Ovary (tissue), 9 donors: ENCODE measurements around the gene RPL36. TPM values are rescaled to one million over a fixed set of nuclear protein-coding genes. Genes with fewer than 3 reads are reported as not detected.

ENCODE experiments used
- DNase-seq, 5 donors: peaks; one replicate each; pipeline ENCODE4 v3.0.0-alpha.2; 2019 to 2020
- H3K27ac ChIP-seq, 2 donors: fragments of 200-600 bp; one replicate each; pipeline versions ENCODE4 v1.5.1 to v1.8.0; 2019 to 2022
- H3K27me3 ChIP-seq: fragments of 200-600 bp; one replicate; pipeline ENCODE4 v1.8.0; 2022
- H3K36me3 ChIP-seq: fragments of 200-600 bp; sonication (generic); one replicate; pipeline ENCODE4 v1.5.1; 2019
- H3K4me1 ChIP-seq: one replicate; pipeline ENCODE4 v1.8.1; 2013; ENCODE audit warnings: mild to moderate bottlenecking, moderate library complexity; ENCODE audit not compliant: insufficient read depth
- H3K4me3 ChIP-seq: fragments of 200-600 bp; sonication (generic); one replicate; pipeline ENCODE4 v1.5.1; 2017
- H3K9me3 ChIP-seq, 2 donors: fragments of 200-600 bp in 1 of 2; sonication (generic) in 1 of 2; one replicate each; pipeline versions ENCODE4 v1.5.1 to v1.8.1; 2013 to 2019; ENCODE audit warnings: mild to moderate bottlenecking in 1 of 2, moderate library complexity in 1 of 2
- EP300 ChIP-seq: sonication (generic); formaldehyde crosslinking; IDR thresholded peaks from one replicate; pipeline ENCODE4 v1.6.1; 2017; ENCODE audit warnings: antibody characterized with exemption
- POLR2A ChIP-seq: fragments of 450-650 bp; IDR thresholded peaks from one replicate; pipeline ENCODE4 v1.6.1; 2017; ENCODE audit warnings: antibody characterized with exemption, mild to moderate bottlenecking, moderate library complexity
- WGBS, 3 donors: extraction: QIAGEN DNeasy Blood & Tissue Kit in 1 of 3; methylation state at CpG; one replicate each; pipeline versions ENCODE4 v1.1.5 to v1.1.7; 2013 to 2017; 5-methylcytosine and 5-hydroxymethylcytosine counted together
- intact Hi-C, 4 donors: fragments of 100-400 bp; cut with DNase I; formaldehyde crosslinking; loops; one replicate each; pipeline versions ENCODE4 v1.11.0 to v1.15.1; 2022 to 2023
- polyA plus RNA-seq, 2 donors: library from polyadenylated mRNA; stranded (reverse); fragments of 200-250 nt in 1 of 2; fragments of 350-450 nt in 1 of 2; fragmentation: Illumina TruSeq in 1 of 2; extraction: RNeasy Lipid Tissue Mini Kit (QIAGEN cat#74804) in 1 of 2; gene quantifications; one replicate each; pipeline ENCODE4 v1.2.3, GENCODE V29; 2013 to 2014
- total RNA-seq, 7 donors: library from RNA; depleted of rRNA in 2 of 7; stranded (reverse); fragments of >200 nt in 2 of 7; fragmentation: NEBNext Ultra II Directional in 3 of 7; extraction: Animal tissue kit (Norgen Biotek cat#: 25700) in 3 of 7; gene quantifications; one replicate each; pipeline versions ENCODE4 v1.1.0 to v1.2.4, GENCODE V29; 2016 to 2023
- TF ChIP-seq, protein P1 (sequence below), 3 donors: fragments of 450-650 bp in 2 of 3; fragments of 200-600 bp in 1 of 3; IDR thresholded peaks; one replicate each; pipeline versions ENCODE4 v1.5.1 to v1.8.0; 2016 to 2022; ENCODE audit warnings: antibody characterized with exemption in 3 of 3, mild to moderate bottlenecking in 1 of 3
- donor health status: DM: no; HTN: no; CAD: no; lungs with moderate emphysema.
- donor health status: DM: no; HTN: no; CAD: no.
- donor health status: Bipolar disorder and iron deficiency.
- donor health status: DM: yes; HTN: yes; CAD: no.
- donor health status: DM: no; HTN: no; CAD: no.
- donor health status: DM: yes; HTN: yes; CAD: no.

Gene RPL36
- total and polyA plus RNA-seq, 9 donors: 318 to 2,904 (median 1,897) TPM

DNA sequence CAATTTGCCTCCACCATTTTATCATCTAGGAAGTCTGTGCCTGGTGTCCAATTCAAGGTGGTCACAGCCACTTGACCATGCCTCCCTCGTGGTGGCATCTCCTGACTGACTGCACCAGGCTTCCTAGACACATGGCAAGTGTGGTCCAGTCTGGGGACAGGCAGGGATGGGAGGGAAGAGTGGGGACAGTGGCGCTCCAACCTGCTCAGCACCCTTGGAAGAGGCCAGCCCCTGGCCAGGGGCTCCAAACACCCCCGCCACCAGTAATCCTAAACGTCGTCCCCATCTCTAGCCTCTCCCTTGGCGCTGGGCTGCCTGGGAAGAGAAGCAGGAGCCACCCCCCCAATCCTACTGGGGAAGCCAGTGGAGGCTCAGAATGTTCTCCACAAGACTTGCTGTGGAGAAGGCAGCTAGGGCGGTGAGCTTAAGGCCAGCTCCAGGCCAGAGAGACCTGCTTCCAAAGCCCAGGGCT is 2.7 kb downstream of the RPL36 start:
- WGBS, 3 donors: 66 to 69% (median 66%) methylated on average over 7 of the region's 7 CpGs
- H3K36me3 ChIP-seq: no peaks in the 10 kb centered on the region
- no peak overlapping the region for H3K4me3 ChIP-seq
- H3K27me3 ChIP-seq: no peaks in the 10 kb centered on the region
- no peak overlapping the region for H3K27ac ChIP-seq
- peaks cover 4% of the 10 kb centered on the region for H3K4me1 ChIP-seq
- intact Hi-C loops: loop anchor here in 1 of 4 donors (5.0 kb wide), 1 partner anchor 645 kb away; no protein-coding TSS in a partner anchor
- TF ChIP-seq POLR2A (no peak), EP300 (no peak)
- TF ChIP-seq, protein P1, sequence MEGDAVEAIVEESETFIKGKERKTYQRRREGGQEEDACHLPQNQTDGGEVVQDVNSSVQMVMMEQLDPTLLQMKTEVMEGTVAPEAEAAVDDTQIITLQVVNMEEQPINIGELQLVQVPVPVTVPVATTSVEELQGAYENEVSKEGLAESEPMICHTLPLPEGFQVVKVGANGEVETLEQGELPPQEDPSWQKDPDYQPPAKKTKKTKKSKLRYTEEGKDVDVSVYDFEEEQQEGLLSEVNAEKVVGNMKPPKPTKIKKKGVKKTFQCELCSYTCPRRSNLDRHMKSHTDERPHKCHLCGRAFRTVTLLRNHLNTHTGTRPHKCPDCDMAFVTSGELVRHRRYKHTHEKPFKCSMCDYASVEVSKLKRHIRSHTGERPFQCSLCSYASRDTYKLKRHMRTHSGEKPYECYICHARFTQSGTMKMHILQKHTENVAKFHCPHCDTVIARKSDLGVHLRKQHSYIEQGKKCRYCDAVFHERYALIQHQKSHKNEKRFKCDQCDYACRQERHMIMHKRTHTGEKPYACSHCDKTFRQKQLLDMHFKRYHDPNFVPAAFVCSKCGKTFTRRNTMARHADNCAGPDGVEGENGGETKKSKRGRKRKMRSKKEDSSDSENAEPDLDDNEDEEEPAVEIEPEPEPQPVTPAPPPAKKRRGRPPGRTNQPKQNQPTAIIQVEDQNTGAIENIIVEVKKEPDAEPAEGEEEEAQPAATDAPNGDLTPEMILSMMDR (IDR thresholded peaks at IDR 0.05): no peak
- H3K9me3 ChIP-seq: no peaks in the 10 kb centered on the region
- peak in 1 of 5 donors; percentile 12 for DNase-seq

- intact Hi-C loops: loop anchor here in 1 of 4 donors (5.0 kb wide), 1 partner anchor 646 kb away; no protein-coding TSS in a partner anchor
- Histone ChIP-seq H3K36me3 (no peaks in the 10 kb centered on the region), H3K9me3 (no peaks in the 10 kb centered on the region), H3K4me3 (no peak overlapping the region), H3K27me3 (no peaks in the 10 kb centered on the region), H3K4me1 (peaks cover 4% of the 10 kb centered on the region), H3K27ac (no peak overlapping the region)
- WGBS, 3 donors: 73 to 83% (median 73%) methylated on average over 39 of the region's 39 CpGs
- peak in 2 of 5 donors; percentile 18 to 42 for DNase-seq
- TF ChIP-seq, protein P1 (IDR thresholded peaks at IDR 0.05): no peak
- no peak for TF ChIP-seq POLR2A
- TF ChIP-seq EP300: no peak
Observed at GRCh38 chr19:5693195-5694166, 3.4 kb downstream of the RPL36 start.

DNA sequence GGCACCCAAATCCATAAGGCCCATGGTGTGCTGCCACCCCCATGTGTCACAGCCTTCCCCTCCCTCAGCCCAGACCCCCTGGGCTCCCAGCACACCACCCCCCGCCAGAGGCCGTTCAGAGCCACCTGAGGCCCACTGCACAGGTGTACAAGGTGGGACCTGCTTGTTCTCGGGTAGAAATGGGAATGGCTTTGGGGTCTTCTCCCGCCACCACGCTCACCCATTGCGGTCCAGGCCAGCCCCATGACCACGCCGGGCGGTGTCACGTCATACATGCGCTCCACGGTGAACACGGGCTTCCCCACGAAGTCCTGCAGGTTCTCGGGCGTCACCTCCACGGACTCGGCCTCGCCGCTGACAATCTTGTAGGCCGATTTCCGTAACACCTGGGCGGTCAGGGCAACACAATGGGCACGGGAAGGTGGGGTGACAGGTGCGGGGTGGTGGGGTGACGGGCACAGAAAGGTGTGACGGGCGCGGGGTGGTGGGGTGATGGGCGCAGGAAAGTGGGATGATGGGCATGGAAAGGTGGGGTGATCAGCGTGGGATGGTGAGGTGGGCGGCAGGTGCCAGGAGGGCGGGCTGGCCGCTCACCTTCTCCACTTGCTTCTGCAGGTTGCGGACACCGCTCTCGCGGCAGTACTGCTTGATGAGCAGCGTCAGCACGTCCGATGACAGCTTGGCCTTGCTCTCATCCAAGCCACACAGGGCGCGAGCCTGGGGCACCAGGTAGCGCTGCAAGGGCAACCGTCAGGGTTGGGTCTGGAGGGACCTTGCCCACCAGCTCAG is 4.3 kb downstream of the RPL36 start:
- no peaks in the 10 kb centered on the region for H3K36me3 ChIP-seq
- no peaks in the 10 kb centered on the region for H3K9me3 ChIP-seq
- H3K4me3 ChIP-seq: no peak overlapping the region
- no peak for TF ChIP-seq POLR2A
- no peak for TF ChIP-seq EP300
- intact Hi-C loops: loop anchor here in 1 of 4 donors (5.0 kb wide), 1 partner anchor 647 kb away; no protein-coding TSS in a partner anchor
- H3K4me1 ChIP-seq: peaks cover 4% of the 10 kb centered on the region
- WGBS, 3 donors: 88 to 91% (median 88%) methylated on average over 42 to 45 of the region's 45 CpGs
- peak in 2 of 5 donors; percentile 23 to 39 for DNase-seq
- H3K27ac ChIP-seq: no peak overlapping the region
- H3K27me3 ChIP-seq: no peaks in the 10 kb centered on the region

DNA sequence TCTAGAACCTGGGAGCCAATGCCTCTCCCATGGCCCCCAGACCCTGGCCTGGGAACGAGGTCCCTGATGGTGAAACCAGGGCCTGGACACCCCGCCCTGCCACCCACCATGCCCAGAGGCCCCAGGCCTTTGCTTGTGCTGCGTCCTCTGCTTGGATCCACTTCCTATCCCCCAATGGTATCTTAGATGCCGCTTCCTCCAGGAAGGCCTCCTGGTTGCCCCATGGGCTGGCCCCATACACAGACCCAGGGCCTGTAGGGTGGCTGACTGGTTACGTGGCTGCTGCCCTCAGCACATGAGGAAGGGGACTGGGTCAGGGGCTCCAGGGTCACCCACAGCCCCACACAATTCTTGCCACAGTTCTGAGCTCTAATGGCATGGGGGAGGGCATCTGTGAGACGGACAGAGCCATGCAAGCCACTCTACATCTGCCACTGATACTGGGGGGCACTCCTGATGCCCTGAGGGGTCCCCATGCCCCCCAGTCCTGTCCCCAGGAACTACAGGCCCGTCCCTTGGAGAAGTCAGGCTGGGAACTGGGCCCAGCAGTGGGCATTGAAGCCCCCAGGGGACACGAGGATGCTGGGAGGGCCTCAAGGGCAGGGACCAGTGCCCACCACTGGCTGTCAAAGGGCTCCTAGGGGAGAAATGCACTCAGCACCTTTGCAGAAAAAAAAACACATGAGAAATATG is 5.0 kb downstream of the RPL36 start:
- no peak overlapping the region for H3K4me3 ChIP-seq
- intact Hi-C loops: loop anchor here in 1 of 4 donors (5.0 kb wide), 1 partner anchor 648 kb away; no protein-coding TSS in a partner anchor
- no peaks in the 10 kb centered on the region for H3K36me3 ChIP-seq
- H3K9me3 ChIP-seq: no peaks in the 10 kb centered on the region
- DNase-seq: peak in 1 of 5 donors; percentile 39
- H3K4me1 ChIP-seq: peaks cover 4% of the 10 kb centered on the region
- H3K27me3 ChIP-seq: no peaks in the 10 kb centered on the region
- no peak for TF ChIP-seq EP300
- no peak for TF ChIP-seq POLR2A
- TF ChIP-seq, protein P1 (IDR thresholded peaks at IDR 0.05): no peak
- 83 to 88% (median 86%) methylated on average over 7 to 8 of the region's 8 CpGs for WGBS, 3 donors
- H3K27ac ChIP-seq: no peak overlapping the region
